ENCODE measurements around the gene SLC44A3. TPM values are rescaled to one million over a fixed set of nuclear protein-coding genes. Genes with fewer than 3 reads are reported as not detected.

SLC44A3 gene
- total and polyA plus RNA-seq, 2 of the 13 experiments (the other 11 are each of a cell fraction or from before 2014, with no cell fraction given), result 6.8 to 14.1 TPM

- TF ChIP-seq BRF2 (CRISPR knock-in tag; IDR thresholded peaks at IDR 0.05), result no peak
These were observed 66.2 kb downstream of the SLC44A3 start (continued) for GRCh38 chr1:94886361-94886760.

DNA sequence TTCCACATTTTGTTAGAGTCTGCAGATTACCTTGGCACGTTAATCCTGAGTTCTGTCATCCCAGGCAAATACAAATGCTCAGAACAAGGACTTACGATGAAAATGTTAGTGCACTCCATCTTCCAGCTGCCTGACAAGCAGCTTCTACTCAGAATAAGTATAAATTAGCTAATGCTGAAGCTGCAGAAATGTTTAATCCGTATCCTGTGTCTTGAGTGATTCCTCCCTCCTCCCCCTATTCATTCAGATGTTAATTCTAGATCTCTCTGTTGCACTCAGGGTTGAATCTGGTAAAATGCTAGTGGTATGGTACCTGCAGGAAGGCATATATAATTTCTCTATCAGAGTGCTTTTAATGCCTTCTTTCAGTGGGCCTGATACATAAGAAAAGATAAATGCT lies 66.9 kb downstream of the SLC44A3 start:
- no peaks in the 10 kb centered on the region for H3K9me3 ChIP-seq (ENCODE audit: low read length)
- no peaks in the 10 kb centered on the region for H4K20me1 ChIP-seq (ENCODE audit: insufficient read depth, low read length)
- in situ Hi-C loops (cut with HindIII; ENCODE audit: extremely low pct_ligation_motif_present, low pct_unique_long_range_greater_than_20kb), result no loop called here
- FAIRE-seq (no peak), ATAC-seq (no peak), DNase-seq (ENCODE audit: low spot score) (no peak)
- BruUV-seq (replicated peaks), result no TSS peak
- H3K79me2 ChIP-seq (ENCODE audit: insufficient read depth, low read length), result no peaks in the 10 kb centered on the region
- TF ChIP-seq MTF2 (CRISPR knock-in tag; IDR thresholded peaks at IDR 0.05; ENCODE audit: borderline replicate concordance) (no peak), ZSCAN29 (CRISPR knock-in tag; conservative IDR thresholded peaks at IDR 0.05) (no peak), MAZ (IDR thresholded peaks at IDR 0.05; ENCODE audit: borderline replicate concordance, low read depth, low read length) (no peak), MAZ (CRISPR knock-in tag; IDR thresholded peaks at IDR 0.05; ENCODE audit: low read depth) (no peak), SAP130 (CRISPR knock-in tag; IDR thresholded peaks at IDR 0.05; ENCODE audit: low read depth) (no peak), ZNF225 (CRISPR knock-in tag; IDR thresholded peaks at IDR 0.05) (no peak), ZNF570 (CRISPR knock-in tag; IDR thresholded peaks at IDR 0.05; ENCODE audit: borderline replicate concordance) (no peak), FLYWCH1 (CRISPR knock-in tag; IDR thresholded peaks at IDR 0.05) (no peak)
- no peak overlapping the region for H3K4me3 ChIP-seq (replicated peaks in 1 of 3; ENCODE audit: insufficient read depth in 1 of 3, low read depth in 2 of 3, low read length in 3 of 3)
- no peak overlapping the region for H2AFZ ChIP-seq (ENCODE audit: low read length)
- peaks cover 33% of the 10 kb centered on the region for H3K4me1 ChIP-seq (ENCODE audit: insufficient read depth, low read length)
- H3K9ac ChIP-seq (ENCODE audit: insufficient read depth, low read depth, low read length), result no peak overlapping the region
- intact Hi-C loops (cut with micrococcal nuclease; ENCODE audit: unreplicated experiment), result no loop called here
- ChIA-PET CTCF (ENCODE audit: low intra/inter-chr PET ratio, low total read pairs) (no interaction called here), POLR2A (no interaction called here)
- H3K27ac ChIP-seq (ENCODE audit: extremely low read length, insufficient read depth, low read length), result no peak overlapping the region
- no peaks in the 10 kb centered on the region for H3K36me3 ChIP-seq (replicated peaks in 1 of 2; ENCODE audit: control insufficient read depth in 1 of 2, insufficient read depth in 2 of 2, low read length in 2 of 2)
- no peaks in the 10 kb centered on the region for H3K27me3 ChIP-seq (ENCODE audit: control insufficient read depth in 1 of 2, insufficient read depth in 2 of 2, low read length in 2 of 2)
- H3K4me2 ChIP-seq (ENCODE audit: low read depth, low read length), result no peak overlapping the region
- 73% methylated on average over 3 of the region's 3 CpGs for WGBS (ENCODE audit: low lambda C conversion rate)

Data from HepG2 (cell line).